Esophagus (tissue), 2 donors: ENCODE data around the gene SCNN1A. TPM values are rescaled to one million over a fixed set of nuclear protein-coding genes. Genes with fewer than 3 reads are reported as not detected.
"Not testable (repeated sequence)": the region's sequence is repeated elsewhere in the genome, so short reads cannot be mapped to it uniquely, and the experiment has no call there.

Source experiments
- H3K27ac ChIP-seq, 2 donors: one replicate each; pipeline ENCODE4 v1.5.1; 2013; ENCODE audit warnings: low read depth in 2 of 2, mild to moderate bottlenecking in 2 of 2, inconsistent platforms in 1 of 2, low read length in 1 of 2, moderate library complexity in 1 of 2
- H3K27me3 ChIP-seq, 2 donors: one replicate each; pipeline ENCODE4 v1.6.1; 2013; ENCODE audit warnings: low read length in 2 of 2, control low read depth in 1 of 2, mild to moderate bottlenecking in 1 of 2; ENCODE audit not compliant: insufficient read depth in 2 of 2, control insufficient read depth in 1 of 2
- H3K36me3 ChIP-seq, 2 donors: one replicate each; pipeline ENCODE4 v1.6.1; 2013; ENCODE audit warnings: low read length in 1 of 2; ENCODE audit not compliant: control insufficient read depth in 2 of 2, insufficient read depth in 2 of 2
- H3K4me1 ChIP-seq, 2 donors: one replicate each; pipeline ENCODE4 v1.6.1; 2013; ENCODE audit warnings: low read length in 1 of 2; ENCODE audit not compliant: control insufficient read depth in 2 of 2, insufficient read depth in 2 of 2
- H3K4me3 ChIP-seq, 2 donors: one replicate each; pipeline ENCODE4 v1.5.1; 2013; ENCODE audit warnings: low read length in 2 of 2, mild to moderate bottlenecking in 2 of 2, low read depth in 1 of 2, moderate library complexity in 1 of 2
- H3K9me3 ChIP-seq, 2 donors: one replicate each; pipeline ENCODE4 v1.6.1; 2013; ENCODE audit warnings: mild to moderate bottlenecking in 2 of 2, low read depth in 1 of 2, low read length in 1 of 2, moderate library complexity in 1 of 2; ENCODE audit not compliant: control insufficient read depth in 2 of 2, insufficient read depth in 1 of 2
- WGBS, 2 donors: extraction: QIAGEN DNeasy Blood & Tissue Kit; methylation state at CpG; one replicate each; pipeline ENCODE4 v1.1.7; 2013; 5-methylcytosine and 5-hydroxymethylcytosine counted together
- polyA plus RNA-seq, 2 donors: library from polyadenylated mRNA; stranded (reverse); fragments of 200-250 nt; gene quantifications; one replicate each; pipeline ENCODE4 v1.2.3, GENCODE V29; 2013
- donor health status: healthy with polysubstance abuse.
- donor health status: Bipolar disorder and iron deficiency.

The SCNN1A gene
- polyA plus RNA-seq, 2 donors: 98.7 to 126 TPM

- peak overlapping the region; percentile 84 to 85 for H3K4me3 ChIP-seq
- WGBS, 2 donors: 37 to 38% methylated on average over 7 of the region's 7 CpGs
- no peaks in the 10 kb centered on the region for H3K27me3 ChIP-seq
- H3K9me3 ChIP-seq: no peaks in the 10 kb centered on the region
- peaks cover 0 to 30% of the 10 kb centered on the region in 2 donors for H3K4me1 ChIP-seq
- no peaks in the 10 kb centered on the region for H3K36me3 ChIP-seq
- H3K27ac ChIP-seq: peak overlapping the region; percentile 94 to 100
Measured at GRCh38 chr12:6342140-6342889, 33.0 kb downstream of the SCNN1A start.

GRCh38 chr12:6341417-6342139, 33.8 kb downstream of the SCNN1A start, which contains the start of gene TNFRSF1A:
TNFRSF1A (minus strand) TSS chr12:6342076; CDS start chr12:6341814, 262 bp downstream.
- Histone ChIP-seq H3K27me3 (no peaks in the 10 kb centered on the region), H3K36me3 (no peaks in the 10 kb centered on the region), H3K9me3 (no peaks in the 10 kb centered on the region), H3K4me3 (peak within 1 kb of the TSS; percentile 84 to 85), H3K27ac (peak within 1 kb of the TSS; percentile 94 to 100), H3K4me1 (peaks cover 7 to 37% of the 10 kb centered on the region in 2 donors)
- WGBS, 2 donors: 1% methylated on average over 21 of the region's 21 CpGs

- Histone ChIP-seq H3K4me3 (peak overlapping the region; percentile 84 to 85), H3K36me3 (no peaks in the 10 kb centered on the region), H3K27me3 (no peaks in the 10 kb centered on the region), H3K4me1 (peaks cover 7 to 36% of the 10 kb centered on the region in 2 donors), H3K27ac (peak overlapping the region; percentile 94 to 100), H3K9me3 (no peaks in the 10 kb centered on the region)
- whole genome bisulfite sequencing, 2 donors: 1 to 2% methylated on average over 15 of the region's 15 CpGs
Measured at GRCh38 chr12:6340745-6341416, 34.5 kb downstream of the SCNN1A start.

GRCh38 chr12:6340032-6340638, 35.2 kb downstream of the SCNN1A start:
- Histone ChIP-seq H3K4me1 (peaks cover 7 to 34% of the 10 kb centered on the region in 2 donors), H3K9me3 (no peaks in the 10 kb centered on the region), H3K36me3 (no peaks in the 10 kb centered on the region), H3K4me3 (peak overlapping the region; percentile 84 to 85), H3K27ac (peak overlapping the region; percentile 94 to 100), H3K27me3 (no peaks in the 10 kb centered on the region)
- 1 to 2% methylated on average over 9 of the region's 9 CpGs for WGBS, 2 donors

- H3K4me1 ChIP-seq: peaks cover 7 to 38% of the 10 kb centered on the region in 2 donors
- peak overlapping the region; percentile 84 to 85 for H3K4me3 ChIP-seq
- peaks cover 2% of the 10 kb centered on the region in 2 donors for H3K36me3 ChIP-seq
- WGBS, 2 donors: 14 to 23% methylated on average over 3 of the region's 3 CpGs
- H3K27ac ChIP-seq: peak overlapping the region; percentile 94 to 100
- H3K9me3 ChIP-seq: no peaks in the 10 kb centered on the region
- no peaks in the 10 kb centered on the region for H3K27me3 ChIP-seq
Measured at GRCh38 chr12:6338955-6339354, 36.4 kb downstream of the SCNN1A start.

- peak overlapping the region; percentile 3 to 85 for H3K4me3 ChIP-seq
- 31 to 46% methylated on average over 8 of the region's 8 CpGs for WGBS, 2 donors
Measured at GRCh38 chr12:6338536-6338935, 36.8 kb downstream of the SCNN1A start.

GRCh38 chr12:6337958-6338433, 37.4 kb downstream of the SCNN1A start:
- WGBS, 2 donors: 18 to 29% methylated on average over 12 of the region's 12 CpGs
- no peaks in the 10 kb centered on the region for H3K9me3 ChIP-seq
- peak overlapping the region; percentile 7 to 85 for H3K4me3 ChIP-seq
- no peaks in the 10 kb centered on the region for H3K27me3 ChIP-seq
- H3K4me1 ChIP-seq: peaks cover 9 to 39% of the 10 kb centered on the region in 2 donors
- H3K36me3 ChIP-seq: peaks cover 10 to 11% of the 10 kb centered on the region in 2 donors
- H3K27ac ChIP-seq: peak overlapping the region; percentile 92 to 100

More at GRCh38 chr12:6338536-6338935, 36.8 kb downstream of the SCNN1A start:
- H3K27me3 ChIP-seq, H3K36me3 ChIP-seq, H3K9me3 ChIP-seq: not testable (repeated sequence)
- Histone ChIP-seq H3K4me1 (peaks cover 7 to 36% of the 10 kb centered on the region in 2 donors), H3K27ac (peak overlapping the region; percentile 92 to 100)

- peaks cover 10 to 38% of the 10 kb centered on the region in 2 donors for H3K4me1 ChIP-seq
- H3K27me3 ChIP-seq: no peaks in the 10 kb centered on the region
- H3K27ac ChIP-seq: peak overlapping the region; percentile 92 to 100
- no peaks in the 10 kb centered on the region for H3K9me3 ChIP-seq
- H3K4me3 ChIP-seq: peak overlapping the region; percentile 17 to 85
- WGBS, 2 donors: 24 to 31% methylated on average over 15 of the region's 15 CpGs
- H3K36me3 ChIP-seq: peaks cover 14% of the 10 kb centered on the region in 2 donors
Measured at GRCh38 chr12:6336889-6337853, 38.2 kb downstream of the SCNN1A start.
